ENCODE results near the gene CDHR2. TPM values are rescaled to one million over a fixed set of nuclear protein-coding genes. Genes with fewer than 3 reads are reported as not detected.

CDHR2 gene
- total RNA-seq, 4 donors from 2014 or later: under 0.01 to 0.35 (median 0.09) TPM; not detected in 1

DNA sequence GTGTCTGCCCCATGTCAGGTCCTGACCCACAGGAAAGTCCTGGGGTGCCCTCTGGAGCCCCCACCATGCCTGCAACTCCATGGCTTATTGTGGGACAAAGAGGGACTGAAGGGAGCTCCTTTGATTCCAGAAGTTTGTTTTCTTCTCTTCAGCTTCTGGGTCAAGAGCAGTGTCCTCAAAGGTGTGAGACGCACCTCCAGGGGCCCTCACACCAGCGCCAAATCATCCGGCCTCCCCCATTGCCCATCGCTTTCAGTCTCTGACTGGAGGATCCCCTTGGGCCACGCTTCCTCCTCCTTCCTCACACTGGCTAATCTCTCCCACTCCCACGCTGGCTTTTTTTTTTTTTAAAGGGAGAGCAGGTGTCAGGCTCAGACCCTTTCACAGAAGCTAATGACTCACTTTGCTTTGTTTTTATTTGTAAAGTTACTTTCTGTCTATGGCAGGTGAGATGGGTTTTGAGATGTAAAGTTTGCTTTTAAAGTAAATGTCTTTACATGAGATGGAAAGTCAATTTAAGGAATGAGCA, 16.7 kb downstream of the CDHR2 start:
- no peak overlapping the region for H3K4me3 ChIP-seq
- intact Hi-C loops (cut with DNase I; ENCODE audit: low total_unique reads): no loop called here
- H3K27me3 ChIP-seq: no peaks in the 10 kb centered on the region
- no peaks in the 10 kb centered on the region for H3K36me3 ChIP-seq
- H3K27ac ChIP-seq: no peak overlapping the region
- H3K9me3 ChIP-seq: no peaks in the 10 kb centered on the region
- H3K4me1 ChIP-seq: no peaks in the 10 kb centered on the region
- no peak for DNase-seq
- TF ChIP-seq CTCF (IDR thresholded peaks at IDR 0.05): no peak
- no peak for TF ChIP-seq POLR2A (IDR thresholded peaks at IDR 0.05)

- H3K36me3 ChIP-seq: no peaks in the 10 kb centered on the region
- H3K27me3 ChIP-seq: no peaks in the 10 kb centered on the region
- TF ChIP-seq CTCF (IDR thresholded peaks at IDR 0.05) (no peak), POLR2A (IDR thresholded peaks at IDR 0.05) (no peak)
- DNase-seq: no peak
- intact Hi-C loops (cut with DNase I; ENCODE audit: low total_unique reads): no loop called here
- no peak overlapping the region for H3K27ac ChIP-seq
- H3K4me3 ChIP-seq: no peak overlapping the region
- H3K9me3 ChIP-seq: no peaks in the 10 kb centered on the region
- no peaks in the 10 kb centered on the region for H3K4me1 ChIP-seq
These were observed 19.5 kb downstream of the CDHR2 start for GRCh38 chr5:176568657-176569056.

DNA sequence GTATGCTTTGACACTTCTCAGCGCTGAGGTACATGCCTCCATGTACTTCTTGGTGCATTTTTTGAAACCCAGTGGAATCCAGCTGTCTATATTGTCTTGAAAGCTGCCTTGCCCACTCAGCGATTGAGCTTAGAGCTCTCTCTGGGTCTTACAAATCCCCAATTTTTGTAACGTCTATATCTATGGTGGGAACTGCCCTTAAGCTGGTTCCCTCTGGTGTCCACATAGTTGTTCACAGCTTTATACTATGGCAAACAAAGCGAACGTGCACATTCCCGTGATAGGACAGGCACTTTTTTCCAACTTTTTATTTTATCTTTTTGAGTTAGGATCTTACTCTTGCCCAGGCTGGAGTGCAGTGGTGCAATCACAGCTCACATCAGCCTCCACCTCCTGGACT, 20.9 kb downstream of the CDHR2 start:
- no peaks in the 10 kb centered on the region for H3K27me3 ChIP-seq

GRCh38 chr5:176573564-176574296, 24.6 kb downstream of the CDHR2 start:
- H3K27me3 ChIP-seq: no peaks in the 10 kb centered on the region
- peak; percentile 30 to 40 for DNase-seq
- H3K4me1 ChIP-seq: no peaks in the 10 kb centered on the region

More for the DNA sequence above, 20.9 kb downstream of the CDHR2 start:
- TF ChIP-seq POLR2A (IDR thresholded peaks at IDR 0.05): no peak
- no peak for TF ChIP-seq CTCF (IDR thresholded peaks at IDR 0.05)
- Histone ChIP-seq H3K9me3 (no peaks in the 10 kb centered on the region), H3K27ac (no peak overlapping the region), H3K4me3 (no peak overlapping the region), H3K36me3 (no peaks in the 10 kb centered on the region), H3K4me1 (no peaks in the 10 kb centered on the region)
- intact Hi-C loops (cut with DNase I; ENCODE audit: low total_unique reads): no loop called here
- no peak for DNase-seq

More at GRCh38 chr5:176573564-176574296, 24.6 kb downstream of the CDHR2 start:
- no peak overlapping the region for H3K4me3 ChIP-seq
- H3K27ac ChIP-seq: no peak overlapping the region
- TF ChIP-seq CTCF (IDR thresholded peaks at IDR 0.05) (peak; percentile 50 to 68 (median 56)), POLR2A (IDR thresholded peaks at IDR 0.05) (no peak)
- no peaks in the 10 kb centered on the region for H3K9me3 ChIP-seq
- no peaks in the 10 kb centered on the region for H3K36me3 ChIP-seq
- intact Hi-C loops (cut with DNase I; ENCODE audit: low total_unique reads): no loop called here

Data from uterus (tissue), 4 donors.